ENCODE measurements around the gene CFH.

CFH gene

DNA sequence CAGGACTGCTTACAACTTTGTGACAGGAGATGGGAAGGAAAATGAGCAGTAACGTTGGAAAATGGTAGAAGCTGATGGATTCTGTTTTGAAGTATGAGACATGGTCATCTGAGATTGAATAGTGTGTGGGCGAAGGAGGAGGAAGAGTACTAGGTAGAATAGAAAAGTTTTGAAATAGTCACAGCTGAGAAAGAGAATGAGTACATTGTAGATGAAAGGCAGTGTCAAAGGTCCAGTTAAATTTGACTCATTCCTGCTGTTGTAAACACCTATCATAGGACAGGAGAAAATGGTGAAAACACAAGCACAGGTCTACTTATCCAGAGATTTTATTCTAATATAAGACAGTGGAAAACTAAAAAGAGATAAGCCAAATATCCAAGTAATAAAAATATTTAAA is 66.0 kb downstream of the CFH start:
- no peak overlapping the region for H3K4me3 ChIP-seq (ENCODE audit: low read depth, low read length)
- TF ChIP-seq, protein P1, sequence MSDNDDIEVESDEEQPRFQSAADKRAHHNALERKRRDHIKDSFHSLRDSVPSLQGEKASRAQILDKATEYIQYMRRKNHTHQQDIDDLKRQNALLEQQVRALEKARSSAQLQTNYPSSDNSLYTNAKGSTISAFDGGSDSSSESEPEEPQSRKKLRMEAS (IDR thresholded peaks at IDR 0.05; ENCODE audit: low read depth, low read length): no peak
- TF ChIP-seq MYC (IDR thresholded peaks at IDR 0.05; ENCODE audit: low read depth, low read length) (no peak), POLR2A (IDR thresholded peaks at IDR 0.05; ENCODE audit: extremely low read depth, insufficient read length) (no peak)
- TF ChIP-seq, protein P2, sequence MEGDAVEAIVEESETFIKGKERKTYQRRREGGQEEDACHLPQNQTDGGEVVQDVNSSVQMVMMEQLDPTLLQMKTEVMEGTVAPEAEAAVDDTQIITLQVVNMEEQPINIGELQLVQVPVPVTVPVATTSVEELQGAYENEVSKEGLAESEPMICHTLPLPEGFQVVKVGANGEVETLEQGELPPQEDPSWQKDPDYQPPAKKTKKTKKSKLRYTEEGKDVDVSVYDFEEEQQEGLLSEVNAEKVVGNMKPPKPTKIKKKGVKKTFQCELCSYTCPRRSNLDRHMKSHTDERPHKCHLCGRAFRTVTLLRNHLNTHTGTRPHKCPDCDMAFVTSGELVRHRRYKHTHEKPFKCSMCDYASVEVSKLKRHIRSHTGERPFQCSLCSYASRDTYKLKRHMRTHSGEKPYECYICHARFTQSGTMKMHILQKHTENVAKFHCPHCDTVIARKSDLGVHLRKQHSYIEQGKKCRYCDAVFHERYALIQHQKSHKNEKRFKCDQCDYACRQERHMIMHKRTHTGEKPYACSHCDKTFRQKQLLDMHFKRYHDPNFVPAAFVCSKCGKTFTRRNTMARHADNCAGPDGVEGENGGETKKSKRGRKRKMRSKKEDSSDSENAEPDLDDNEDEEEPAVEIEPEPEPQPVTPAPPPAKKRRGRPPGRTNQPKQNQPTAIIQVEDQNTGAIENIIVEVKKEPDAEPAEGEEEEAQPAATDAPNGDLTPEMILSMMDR (IDR thresholded peaks at IDR 0.05; ENCODE audit: low read depth, low read length): no peak
- DNase-seq (ENCODE audit: low read depth): no peak

DNA sequence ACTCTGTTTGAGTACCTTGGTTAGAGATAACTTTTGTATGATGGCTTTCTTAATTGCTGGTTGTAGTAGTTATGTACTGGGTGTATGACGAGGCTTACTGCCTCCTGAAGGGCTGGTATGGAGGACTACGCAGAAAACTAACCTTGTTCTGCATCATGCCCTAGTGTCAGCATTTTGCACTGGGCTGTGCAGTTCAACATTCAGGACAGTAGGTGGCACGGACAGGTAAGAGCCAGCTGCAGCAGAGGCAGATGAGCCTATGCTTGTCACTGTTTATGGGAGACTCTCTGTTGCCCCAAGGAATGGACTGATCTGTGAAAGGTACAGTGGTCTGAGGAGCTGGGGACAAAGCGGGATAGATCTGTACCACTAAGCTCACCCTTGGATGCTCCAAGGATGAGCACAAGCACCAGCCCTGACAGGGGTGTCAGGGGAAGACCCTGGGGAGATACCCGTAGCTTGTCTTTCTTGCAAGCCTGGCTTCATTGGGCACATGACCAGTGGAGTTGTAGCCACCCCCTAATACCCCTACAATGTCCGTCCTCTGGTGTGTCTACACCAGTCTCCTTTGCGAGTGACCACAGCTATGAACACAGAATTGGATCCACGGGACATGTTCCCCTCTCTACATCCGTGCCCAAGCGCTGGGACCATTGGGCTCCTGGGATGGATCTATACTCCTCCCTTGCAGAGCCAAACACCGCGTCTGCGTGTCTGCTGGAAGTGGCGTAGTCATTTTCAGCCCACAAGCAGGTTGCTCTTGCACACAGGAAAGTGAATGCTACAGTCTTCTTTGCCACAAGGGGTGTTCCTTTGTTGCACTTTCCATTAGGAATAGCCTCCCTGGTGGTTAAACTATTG is 71.7 kb downstream of the CFH start:
- H3K4me3 ChIP-seq (ENCODE audit: low read depth, low read length): no peak overlapping the region
- TF ChIP-seq, protein P2 (IDR thresholded peaks at IDR 0.05; ENCODE audit: low read depth, low read length): peak; percentile 58
- TF ChIP-seq, protein P1 (IDR thresholded peaks at IDR 0.05; ENCODE audit: low read depth, low read length): no peak
- no peak for TF ChIP-seq POLR2A (IDR thresholded peaks at IDR 0.05; ENCODE audit: extremely low read depth, insufficient read length)
- no peak for TF ChIP-seq MYC (IDR thresholded peaks at IDR 0.05; ENCODE audit: low read depth, low read length)
- DNase-seq (ENCODE audit: low read depth): peak; percentile 47

DNA sequence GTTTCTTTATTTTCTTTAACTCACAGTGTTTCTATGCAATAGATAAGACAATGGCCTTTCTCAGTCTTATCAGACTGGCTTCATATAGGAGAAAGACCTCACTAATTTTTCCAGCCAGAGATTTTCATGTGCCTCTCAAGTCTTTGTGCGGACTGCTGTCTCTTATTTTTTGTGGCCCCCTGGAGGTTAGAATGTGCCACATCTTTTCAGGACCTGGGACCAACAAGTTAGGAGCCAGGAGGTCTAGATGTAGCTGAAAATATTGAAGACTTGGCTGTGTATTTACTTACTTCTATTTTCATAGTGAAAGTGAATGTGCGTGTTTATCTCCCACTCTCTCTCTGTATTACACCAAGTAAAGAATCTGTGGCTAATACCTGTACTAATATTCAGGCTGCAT is 80.7 kb downstream of the CFH start:
- TF ChIP-seq MYC (IDR thresholded peaks at IDR 0.05; ENCODE audit: low read depth, low read length) (no peak), POLR2A (IDR thresholded peaks at IDR 0.05; ENCODE audit: extremely low read depth, insufficient read length) (no peak)
- TF ChIP-seq, protein P1 (IDR thresholded peaks at IDR 0.05; ENCODE audit: low read depth, low read length): no peak
- TF ChIP-seq, protein P2 (IDR thresholded peaks at IDR 0.05; ENCODE audit: low read depth, low read length): no peak
- no peak for DNase-seq (ENCODE audit: low read depth)
- no peak overlapping the region for H3K4me3 ChIP-seq (ENCODE audit: low read depth, low read length)

DNA sequence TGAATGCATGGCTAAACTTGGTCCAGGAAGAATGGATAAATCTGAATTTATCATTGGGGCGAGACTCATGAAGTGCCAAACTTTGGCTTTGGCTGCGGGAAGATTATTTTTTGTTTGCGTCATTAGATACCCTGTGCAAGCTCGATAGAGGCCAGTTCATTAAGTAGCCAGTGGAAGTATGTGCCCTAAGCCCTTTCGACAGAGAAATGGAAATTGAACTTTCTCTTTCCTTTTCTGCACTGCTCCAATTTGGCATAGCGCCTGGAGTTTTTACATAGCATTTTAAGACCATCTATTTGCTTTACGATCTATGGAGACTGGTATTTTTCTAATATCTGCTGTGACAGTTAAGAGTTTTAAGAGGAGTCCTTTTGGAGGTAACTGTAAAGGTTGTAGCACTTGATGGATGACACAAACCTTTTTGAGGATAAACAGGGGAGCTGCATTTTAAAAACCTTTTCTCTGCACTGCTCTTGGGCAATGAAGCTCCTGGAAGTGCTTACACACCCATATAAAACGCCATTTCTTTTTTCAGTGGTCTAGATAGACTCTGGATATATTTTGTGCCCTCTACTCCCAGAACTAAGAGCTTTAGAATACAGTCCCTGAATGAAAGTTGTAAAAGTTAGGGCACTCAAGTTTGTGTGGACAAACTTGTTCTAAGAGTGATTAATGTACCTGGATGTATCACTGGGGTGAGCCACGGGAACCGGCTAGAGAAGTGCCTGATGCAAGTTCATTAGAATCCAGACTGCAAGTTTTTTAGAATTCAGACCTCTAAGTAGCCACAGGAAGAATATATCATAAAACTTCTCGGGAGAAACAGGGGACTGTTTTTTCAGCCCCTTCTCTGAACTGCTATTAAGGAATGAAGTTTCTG is 81.5 kb downstream of the CFH start:
- no peak overlapping the region for H3K4me3 ChIP-seq (ENCODE audit: low read depth, low read length)
- TF ChIP-seq POLR2A (IDR thresholded peaks at IDR 0.05; ENCODE audit: extremely low read depth, insufficient read length) (no peak), MYC (IDR thresholded peaks at IDR 0.05; ENCODE audit: low read depth, low read length) (no peak)
- TF ChIP-seq, protein P1 (IDR thresholded peaks at IDR 0.05; ENCODE audit: low read depth, low read length): no peak
- TF ChIP-seq, protein P2 (IDR thresholded peaks at IDR 0.05; ENCODE audit: low read depth, low read length): no peak
- no peak for DNase-seq (ENCODE audit: low read depth)

DNA sequence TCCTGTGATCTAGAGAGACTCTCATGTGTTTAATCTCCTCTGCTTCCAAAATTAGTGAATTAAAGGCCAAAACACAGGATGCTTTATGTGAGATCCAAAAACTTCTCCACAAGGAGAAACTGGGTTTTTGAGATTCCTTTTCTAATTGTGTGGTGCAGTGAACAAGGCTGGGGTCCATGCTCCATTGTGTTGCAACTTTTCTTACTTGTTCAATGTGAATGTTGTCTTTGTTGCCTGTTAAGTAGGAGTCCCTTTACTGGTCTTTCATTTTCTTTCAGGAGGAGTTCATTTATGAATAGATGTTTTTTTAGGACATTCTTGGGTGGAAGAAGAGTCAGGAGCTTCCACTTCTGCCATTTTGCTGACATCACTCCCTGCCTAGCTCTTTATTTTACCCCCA is 82.2 kb downstream of the CFH start:
- no peak overlapping the region for H3K4me3 ChIP-seq (ENCODE audit: low read depth, low read length)
- TF ChIP-seq MYC (IDR thresholded peaks at IDR 0.05; ENCODE audit: low read depth, low read length) (no peak), POLR2A (IDR thresholded peaks at IDR 0.05; ENCODE audit: extremely low read depth, insufficient read length) (no peak)
- TF ChIP-seq, protein P1 (IDR thresholded peaks at IDR 0.05; ENCODE audit: low read depth, low read length): no peak
- no peak for DNase-seq (ENCODE audit: low read depth)
